ENCODE data around the gene XAGE2. TPM values are rescaled to one million over a fixed set of nuclear protein-coding genes. Genes with fewer than 3 reads are reported as not detected.

XAGE2 gene
- total and polyA plus RNA-seq, 2 experiments from 2014 or later: not detected

DNA sequence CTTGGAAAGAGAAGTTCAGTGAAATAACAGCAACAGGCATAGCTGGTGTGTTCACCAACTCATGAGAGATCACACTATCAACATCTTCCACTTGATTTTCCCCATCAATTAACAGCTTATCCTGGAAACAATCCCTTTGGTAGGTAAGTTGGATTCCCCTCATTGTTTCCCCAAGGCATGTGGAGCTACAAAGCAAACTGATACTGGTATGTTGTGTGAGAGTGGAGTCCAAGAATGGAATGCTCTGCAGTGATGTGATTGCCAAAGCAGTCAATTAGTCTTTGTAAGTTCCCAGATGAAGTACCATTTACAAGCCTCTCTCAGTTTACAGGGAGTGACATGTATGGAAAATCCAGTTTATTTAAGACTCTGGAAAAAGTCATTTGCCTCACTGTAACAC is 13.7 kb upstream of the XAGE2 start:
- no peaks in the 10 kb centered on the region for H3K27me3 Mint-ChIP-seq (ENCODE audit: insufficient read depth, low read depth, poor library complexity)
- H3K36me3 Mint-ChIP-seq (ENCODE audit: low read depth): no peaks in the 10 kb centered on the region
- H2AFZ ChIP-seq: no peak overlapping the region
- no peaks in the 10 kb centered on the region for H3K79me2 ChIP-seq (replicated peaks; ENCODE audit: insufficient read depth)
- H3K4me1 ChIP-seq (ENCODE audit: insufficient read depth): peaks cover 21% of the 10 kb centered on the region; the same call in 1 of the 2 replicates
- no peak for TF ChIP-seq STAT1 (IDR thresholded peaks at IDR 0.05; ENCODE audit: unreplicated experiment)
- no peak for TF ChIP-seq POLR2AphosphoS5 (IDR thresholded peaks at IDR 0.05; ENCODE audit: low read depth)
- TF ChIP-seq, protein P1, sequence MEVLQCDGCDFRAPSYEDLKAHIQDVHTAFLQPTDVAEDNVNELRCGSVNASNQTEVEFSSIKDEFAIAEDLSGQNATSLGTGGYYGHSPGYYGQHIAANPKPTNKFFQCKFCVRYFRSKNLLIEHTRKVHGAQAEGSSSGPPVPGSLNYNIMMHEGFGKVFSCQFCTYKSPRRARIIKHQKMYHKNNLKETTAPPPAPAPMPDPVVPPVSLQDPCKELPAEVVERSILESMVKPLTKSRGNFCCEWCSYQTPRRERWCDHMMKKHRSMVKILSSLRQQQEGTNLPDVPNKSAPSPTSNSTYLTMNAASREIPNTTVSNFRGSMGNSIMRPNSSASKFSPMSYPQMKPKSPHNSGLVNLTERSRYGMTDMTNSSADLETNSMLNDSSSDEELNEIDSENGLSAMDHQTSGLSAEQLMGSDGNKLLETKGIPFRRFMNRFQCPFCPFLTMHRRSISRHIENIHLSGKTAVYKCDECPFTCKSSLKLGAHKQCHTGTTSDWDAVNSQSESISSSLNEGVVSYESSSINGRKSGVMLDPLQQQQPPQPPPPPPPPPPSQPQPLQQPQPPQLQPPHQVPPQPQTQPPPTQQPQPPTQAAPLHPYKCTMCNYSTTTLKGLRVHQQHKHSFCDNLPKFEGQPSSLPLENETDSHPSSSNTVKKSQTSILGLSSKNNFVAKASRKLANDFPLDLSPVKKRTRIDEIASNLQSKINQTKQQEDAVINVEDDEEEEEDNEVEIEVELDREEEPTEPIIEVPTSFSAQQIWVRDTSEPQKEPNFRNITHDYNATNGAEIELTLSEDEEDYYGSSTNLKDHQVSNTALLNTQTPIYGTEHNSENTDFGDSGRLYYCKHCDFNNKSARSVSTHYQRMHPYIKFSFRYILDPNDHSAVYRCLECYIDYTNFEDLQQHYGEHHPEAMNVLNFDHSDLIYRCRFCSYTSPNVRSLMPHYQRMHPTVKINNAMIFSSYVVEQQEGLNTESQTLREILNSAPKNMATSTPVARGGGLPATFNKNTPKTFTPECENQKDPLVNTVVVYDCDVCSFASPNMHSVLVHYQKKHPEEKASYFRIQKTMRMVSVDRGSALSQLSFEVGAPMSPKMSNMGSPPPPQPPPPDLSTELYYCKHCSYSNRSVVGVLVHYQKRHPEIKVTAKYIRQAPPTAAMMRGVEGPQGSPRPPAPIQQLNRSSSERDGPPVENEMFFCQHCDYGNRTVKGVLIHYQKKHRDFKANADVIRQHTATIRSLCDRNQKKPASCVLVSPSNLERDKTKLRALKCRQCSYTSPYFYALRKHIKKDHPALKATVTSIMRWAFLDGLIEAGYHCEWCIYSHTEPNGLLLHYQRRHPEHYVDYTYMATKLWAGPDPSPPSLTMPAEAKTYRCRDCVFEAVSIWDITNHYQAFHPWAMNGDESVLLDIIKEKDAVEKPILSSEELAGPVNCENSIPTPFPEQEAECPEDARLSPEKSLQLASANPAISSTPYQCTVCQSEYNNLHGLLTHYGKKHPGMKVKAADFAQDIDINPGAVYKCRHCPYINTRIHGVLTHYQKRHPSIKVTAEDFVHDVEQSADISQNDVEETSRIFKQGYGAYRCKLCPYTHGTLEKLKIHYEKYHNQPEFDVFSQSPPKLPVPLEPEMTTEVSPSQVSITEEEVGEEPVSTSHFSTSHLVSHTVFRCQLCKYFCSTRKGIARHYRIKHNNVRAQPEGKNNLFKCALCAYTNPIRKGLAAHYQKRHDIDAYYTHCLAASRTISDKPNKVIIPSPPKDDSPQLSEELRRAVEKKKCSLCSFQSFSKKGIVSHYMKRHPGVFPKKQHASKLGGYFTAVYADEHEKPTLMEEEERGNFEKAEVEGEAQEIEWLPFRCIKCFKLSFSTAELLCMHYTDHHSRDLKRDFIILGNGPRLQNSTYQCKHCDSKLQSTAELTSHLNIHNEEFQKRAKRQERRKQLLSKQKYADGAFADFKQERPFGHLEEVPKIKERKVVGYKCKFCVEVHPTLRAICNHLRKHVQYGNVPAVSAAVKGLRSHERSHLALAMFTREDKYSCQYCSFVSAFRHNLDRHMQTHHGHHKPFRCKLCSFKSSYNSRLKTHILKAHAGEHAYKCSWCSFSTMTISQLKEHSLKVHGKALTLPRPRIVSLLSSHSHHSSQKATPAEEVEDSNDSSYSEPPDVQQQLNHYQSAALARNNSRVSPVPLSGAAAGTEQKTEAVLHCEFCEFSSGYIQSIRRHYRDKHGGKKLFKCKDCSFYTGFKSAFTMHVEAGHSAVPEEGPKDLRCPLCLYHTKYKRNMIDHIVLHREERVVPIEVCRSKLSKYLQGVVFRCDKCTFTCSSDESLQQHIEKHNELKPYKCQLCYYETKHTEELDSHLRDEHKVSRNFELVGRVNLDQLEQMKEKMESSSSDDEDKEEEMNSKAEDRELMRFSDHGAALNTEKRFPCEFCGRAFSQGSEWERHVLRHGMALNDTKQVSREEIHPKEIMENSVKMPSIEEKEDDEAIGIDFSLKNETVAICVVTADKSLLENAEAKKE (CRISPR knock-in tag; IDR thresholded peaks at IDR 0.05): no peak
- TF ChIP-seq, protein P2, sequence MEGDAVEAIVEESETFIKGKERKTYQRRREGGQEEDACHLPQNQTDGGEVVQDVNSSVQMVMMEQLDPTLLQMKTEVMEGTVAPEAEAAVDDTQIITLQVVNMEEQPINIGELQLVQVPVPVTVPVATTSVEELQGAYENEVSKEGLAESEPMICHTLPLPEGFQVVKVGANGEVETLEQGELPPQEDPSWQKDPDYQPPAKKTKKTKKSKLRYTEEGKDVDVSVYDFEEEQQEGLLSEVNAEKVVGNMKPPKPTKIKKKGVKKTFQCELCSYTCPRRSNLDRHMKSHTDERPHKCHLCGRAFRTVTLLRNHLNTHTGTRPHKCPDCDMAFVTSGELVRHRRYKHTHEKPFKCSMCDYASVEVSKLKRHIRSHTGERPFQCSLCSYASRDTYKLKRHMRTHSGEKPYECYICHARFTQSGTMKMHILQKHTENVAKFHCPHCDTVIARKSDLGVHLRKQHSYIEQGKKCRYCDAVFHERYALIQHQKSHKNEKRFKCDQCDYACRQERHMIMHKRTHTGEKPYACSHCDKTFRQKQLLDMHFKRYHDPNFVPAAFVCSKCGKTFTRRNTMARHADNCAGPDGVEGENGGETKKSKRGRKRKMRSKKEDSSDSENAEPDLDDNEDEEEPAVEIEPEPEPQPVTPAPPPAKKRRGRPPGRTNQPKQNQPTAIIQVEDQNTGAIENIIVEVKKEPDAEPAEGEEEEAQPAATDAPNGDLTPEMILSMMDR (conservative IDR thresholded peaks at IDR 0.05; ENCODE audit: low read depth in 2 of 2): no peak
- TF ChIP-seq, protein P3, sequence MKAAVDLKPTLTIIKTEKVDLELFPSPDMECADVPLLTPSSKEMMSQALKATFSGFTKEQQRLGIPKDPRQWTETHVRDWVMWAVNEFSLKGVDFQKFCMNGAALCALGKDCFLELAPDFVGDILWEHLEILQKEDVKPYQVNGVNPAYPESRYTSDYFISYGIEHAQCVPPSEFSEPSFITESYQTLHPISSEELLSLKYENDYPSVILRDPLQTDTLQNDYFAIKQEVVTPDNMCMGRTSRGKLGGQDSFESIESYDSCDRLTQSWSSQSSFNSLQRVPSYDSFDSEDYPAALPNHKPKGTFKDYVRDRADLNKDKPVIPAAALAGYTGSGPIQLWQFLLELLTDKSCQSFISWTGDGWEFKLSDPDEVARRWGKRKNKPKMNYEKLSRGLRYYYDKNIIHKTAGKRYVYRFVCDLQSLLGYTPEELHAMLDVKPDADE (IDR thresholded peaks at IDR 0.05): no peak
- TF ChIP-seq ZNF114 (CRISPR knock-in tag; IDR thresholded peaks at IDR 0.05): no peak
- no peak for TF ChIP-seq JUNB (IDR thresholded peaks at IDR 0.05; ENCODE audit: unreplicated experiment)
- TF ChIP-seq ZNF331 (CRISPR knock-in tag; IDR thresholded peaks at IDR 0.05; ENCODE audit: low read depth): no peak
- no peak for TF ChIP-seq EZH2phosphoT487 (IDR thresholded peaks at IDR 0.05; ENCODE audit: unreplicated experiment)
- TF ChIP-seq, protein P4, sequence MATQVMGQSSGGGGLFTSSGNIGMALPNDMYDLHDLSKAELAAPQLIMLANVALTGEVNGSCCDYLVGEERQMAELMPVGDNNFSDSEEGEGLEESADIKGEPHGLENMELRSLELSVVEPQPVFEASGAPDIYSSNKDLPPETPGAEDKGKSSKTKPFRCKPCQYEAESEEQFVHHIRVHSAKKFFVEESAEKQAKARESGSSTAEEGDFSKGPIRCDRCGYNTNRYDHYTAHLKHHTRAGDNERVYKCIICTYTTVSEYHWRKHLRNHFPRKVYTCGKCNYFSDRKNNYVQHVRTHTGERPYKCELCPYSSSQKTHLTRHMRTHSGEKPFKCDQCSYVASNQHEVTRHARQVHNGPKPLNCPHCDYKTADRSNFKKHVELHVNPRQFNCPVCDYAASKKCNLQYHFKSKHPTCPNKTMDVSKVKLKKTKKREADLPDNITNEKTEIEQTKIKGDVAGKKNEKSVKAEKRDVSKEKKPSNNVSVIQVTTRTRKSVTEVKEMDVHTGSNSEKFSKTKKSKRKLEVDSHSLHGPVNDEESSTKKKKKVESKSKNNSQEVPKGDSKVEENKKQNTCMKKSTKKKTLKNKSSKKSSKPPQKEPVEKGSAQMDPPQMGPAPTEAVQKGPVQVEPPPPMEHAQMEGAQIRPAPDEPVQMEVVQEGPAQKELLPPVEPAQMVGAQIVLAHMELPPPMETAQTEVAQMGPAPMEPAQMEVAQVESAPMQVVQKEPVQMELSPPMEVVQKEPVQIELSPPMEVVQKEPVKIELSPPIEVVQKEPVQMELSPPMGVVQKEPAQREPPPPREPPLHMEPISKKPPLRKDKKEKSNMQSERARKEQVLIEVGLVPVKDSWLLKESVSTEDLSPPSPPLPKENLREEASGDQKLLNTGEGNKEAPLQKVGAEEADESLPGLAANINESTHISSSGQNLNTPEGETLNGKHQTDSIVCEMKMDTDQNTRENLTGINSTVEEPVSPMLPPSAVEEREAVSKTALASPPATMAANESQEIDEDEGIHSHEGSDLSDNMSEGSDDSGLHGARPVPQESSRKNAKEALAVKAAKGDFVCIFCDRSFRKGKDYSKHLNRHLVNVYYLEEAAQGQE (IDR thresholded peaks at IDR 0.05; ENCODE audit: unreplicated experiment): no peak
- H3K9me2 ChIP-seq (ENCODE audit: insufficient read depth): no peaks in the 10 kb centered on the region
- H3K36me3 ChIP-seq (ENCODE audit: insufficient read depth): no peaks in the 10 kb centered on the region
- no peak overlapping the region for H3K27ac Mint-ChIP-seq
- peaks cover 23% of the 10 kb centered on the region for H3K4me1 Mint-ChIP-seq
- H3K27me3 ChIP-seq (ENCODE audit: insufficient read depth): no peaks in the 10 kb centered on the region
- H4K20me1 ChIP-seq (replicated peaks; ENCODE audit: insufficient read depth): no peaks in the 10 kb centered on the region
- no peaks in the 10 kb centered on the region for H3F3A ChIP-seq (replicated peaks; ENCODE audit: low read depth)
- H3K9me3 Mint-ChIP-seq: no peaks in the 10 kb centered on the region
- H3K4me2 ChIP-seq: no peak overlapping the region
- H3K4me3 Mint-ChIP-seq: no peak overlapping the region
- no peak overlapping the region for H3K4me3 ChIP-seq
- ATAC-seq (no peak), DNase-seq (ENCODE audit: low spot score) (no peak)
- H3K27ac ChIP-seq (ENCODE audit: low read depth): no peak overlapping the region
